ENCODE measurements around the gene DDX41.
"Not testable (repeated sequence)": the region's sequence is repeated elsewhere in the genome, so short reads cannot be mapped to it uniquely, and the experiment has no call there.

DDX41 gene

DNA sequence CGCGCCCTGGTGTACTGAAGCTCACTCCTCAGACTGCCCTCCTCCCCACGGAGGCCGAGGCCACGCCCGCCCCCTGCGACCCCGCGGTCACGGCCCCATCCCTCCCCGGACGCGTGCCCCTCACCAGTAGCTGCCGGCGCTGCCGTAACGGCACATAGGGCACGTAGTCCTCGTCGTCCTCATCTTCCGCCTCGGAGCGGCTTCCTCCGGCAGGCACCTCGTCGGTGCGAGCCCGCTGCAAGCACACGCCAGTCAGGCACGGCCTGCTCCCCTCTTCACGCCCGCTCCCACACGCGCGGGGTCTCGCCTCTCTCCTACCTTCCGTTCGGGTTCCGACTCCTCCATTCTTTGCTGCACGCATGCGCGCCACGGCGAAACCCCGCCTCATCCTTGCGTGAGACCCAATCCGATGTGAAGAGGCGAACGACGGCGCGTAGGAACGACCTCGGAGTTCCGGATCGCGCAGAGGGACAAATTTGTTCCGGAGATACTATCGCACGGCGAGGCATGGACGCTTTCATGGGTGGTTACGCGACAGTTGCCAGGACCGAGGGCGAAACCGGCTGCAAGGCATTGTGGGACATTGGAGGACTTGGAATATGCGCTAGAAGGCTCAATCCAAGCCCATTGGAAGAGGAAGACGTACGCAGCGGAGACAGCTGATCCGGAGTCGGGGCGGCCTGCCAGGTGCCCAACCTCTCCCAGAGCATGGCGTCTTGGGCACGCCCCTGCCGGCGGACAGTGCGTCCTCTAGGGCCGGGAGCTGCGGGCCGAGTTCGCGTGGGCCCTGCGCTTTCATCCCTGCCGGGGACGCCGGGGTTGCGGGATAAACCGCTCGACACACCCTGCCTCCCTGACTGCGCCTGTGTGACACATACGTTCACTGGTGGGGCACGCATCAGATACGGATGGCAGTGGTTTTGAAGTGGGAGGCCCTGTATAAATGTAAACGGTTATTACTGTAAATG, at the start of gene DDX41:
TSS of gene DDX41 (minus strand) at position 361 of the 968 bp plus-strand sequence. CDS start at position 345, 16 bp downstream.
- TF ChIP-seq, protein P1, sequence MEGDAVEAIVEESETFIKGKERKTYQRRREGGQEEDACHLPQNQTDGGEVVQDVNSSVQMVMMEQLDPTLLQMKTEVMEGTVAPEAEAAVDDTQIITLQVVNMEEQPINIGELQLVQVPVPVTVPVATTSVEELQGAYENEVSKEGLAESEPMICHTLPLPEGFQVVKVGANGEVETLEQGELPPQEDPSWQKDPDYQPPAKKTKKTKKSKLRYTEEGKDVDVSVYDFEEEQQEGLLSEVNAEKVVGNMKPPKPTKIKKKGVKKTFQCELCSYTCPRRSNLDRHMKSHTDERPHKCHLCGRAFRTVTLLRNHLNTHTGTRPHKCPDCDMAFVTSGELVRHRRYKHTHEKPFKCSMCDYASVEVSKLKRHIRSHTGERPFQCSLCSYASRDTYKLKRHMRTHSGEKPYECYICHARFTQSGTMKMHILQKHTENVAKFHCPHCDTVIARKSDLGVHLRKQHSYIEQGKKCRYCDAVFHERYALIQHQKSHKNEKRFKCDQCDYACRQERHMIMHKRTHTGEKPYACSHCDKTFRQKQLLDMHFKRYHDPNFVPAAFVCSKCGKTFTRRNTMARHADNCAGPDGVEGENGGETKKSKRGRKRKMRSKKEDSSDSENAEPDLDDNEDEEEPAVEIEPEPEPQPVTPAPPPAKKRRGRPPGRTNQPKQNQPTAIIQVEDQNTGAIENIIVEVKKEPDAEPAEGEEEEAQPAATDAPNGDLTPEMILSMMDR (IDR thresholded peaks at IDR 0.05; ENCODE audit: extremely low read depth, missing control alignments) = no peak
- DNase-seq (ENCODE audit: low spot score) = peak; percentile 99

DNA sequence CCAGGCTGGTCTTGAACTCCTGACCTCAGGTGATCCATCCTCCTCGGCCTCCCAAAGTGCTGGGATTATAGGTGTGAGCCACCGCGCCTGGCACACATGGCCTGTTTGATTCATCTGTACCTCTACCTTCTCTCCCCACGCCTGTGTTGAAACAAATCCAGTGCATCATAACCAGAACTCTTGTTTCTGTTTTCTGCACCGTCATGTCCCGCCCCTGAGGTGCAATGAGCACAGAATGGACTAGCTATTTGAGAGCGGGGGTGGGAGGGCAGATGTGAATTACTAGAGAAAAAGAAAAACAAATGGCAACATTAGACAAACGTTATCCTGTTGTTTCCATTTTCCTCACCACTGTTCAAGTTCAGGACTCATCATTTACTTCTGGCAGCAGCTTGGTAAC, 48.3 kb upstream of the DDX41 start:
- TF ChIP-seq, protein P1 (IDR thresholded peaks at IDR 0.05; ENCODE audit: extremely low read depth, missing control alignments) = no peak

DNA sequence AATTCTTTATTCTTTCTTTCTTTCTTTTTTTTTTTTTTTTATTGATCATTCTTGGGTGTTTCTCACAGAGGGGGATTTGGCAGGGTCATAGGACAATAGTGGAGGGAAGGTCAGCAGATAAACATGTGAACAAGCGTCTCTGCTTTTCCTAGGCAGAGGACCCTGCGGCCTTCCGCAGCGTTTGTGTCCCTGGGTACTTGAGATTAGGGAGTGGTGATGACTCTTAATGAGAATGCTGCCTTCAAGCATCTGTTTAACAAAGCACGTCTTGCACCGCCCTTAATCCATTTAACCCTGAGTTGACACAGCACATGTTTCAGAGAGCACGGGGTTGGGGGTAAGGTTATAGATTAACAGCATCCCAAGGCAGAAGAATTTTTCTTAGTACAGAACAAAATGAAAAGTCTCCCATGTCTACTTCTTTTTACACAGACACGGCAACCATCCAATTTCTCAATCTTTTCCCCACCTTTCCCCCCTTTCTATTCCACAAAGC, 42.7 kb upstream of the DDX41 start:
- not testable (repeated sequence) for DNase-seq (ENCODE audit: low spot score)

More for the DNA sequence above, 48.3 kb upstream of the DDX41 start:
- no peak for DNase-seq (ENCODE audit: low spot score)

DNA sequence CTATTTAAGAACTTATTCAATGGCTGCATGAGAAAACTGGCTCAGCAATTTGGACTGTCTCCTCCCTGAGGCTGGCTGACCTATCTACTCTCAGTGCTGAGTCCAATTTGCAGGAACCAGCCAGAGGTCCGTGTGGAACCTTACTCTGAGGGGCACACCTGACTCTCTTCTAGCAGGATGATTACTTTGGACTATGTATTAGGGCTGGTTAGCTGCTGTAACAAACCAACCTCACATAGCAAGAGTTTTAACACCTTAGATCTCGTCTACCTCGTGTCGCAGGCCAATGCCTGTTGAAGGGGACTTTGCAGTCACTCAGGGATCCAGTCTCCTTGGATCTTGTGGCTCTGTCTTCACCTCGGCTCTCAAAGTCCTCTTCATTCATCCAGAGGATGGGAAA, 41.0 kb upstream of the DDX41 start:
- no peak for DNase-seq (ENCODE audit: low spot score)
- TF ChIP-seq, protein P1 (IDR thresholded peaks at IDR 0.05; ENCODE audit: extremely low read depth, missing control alignments) = no peak

DNA sequence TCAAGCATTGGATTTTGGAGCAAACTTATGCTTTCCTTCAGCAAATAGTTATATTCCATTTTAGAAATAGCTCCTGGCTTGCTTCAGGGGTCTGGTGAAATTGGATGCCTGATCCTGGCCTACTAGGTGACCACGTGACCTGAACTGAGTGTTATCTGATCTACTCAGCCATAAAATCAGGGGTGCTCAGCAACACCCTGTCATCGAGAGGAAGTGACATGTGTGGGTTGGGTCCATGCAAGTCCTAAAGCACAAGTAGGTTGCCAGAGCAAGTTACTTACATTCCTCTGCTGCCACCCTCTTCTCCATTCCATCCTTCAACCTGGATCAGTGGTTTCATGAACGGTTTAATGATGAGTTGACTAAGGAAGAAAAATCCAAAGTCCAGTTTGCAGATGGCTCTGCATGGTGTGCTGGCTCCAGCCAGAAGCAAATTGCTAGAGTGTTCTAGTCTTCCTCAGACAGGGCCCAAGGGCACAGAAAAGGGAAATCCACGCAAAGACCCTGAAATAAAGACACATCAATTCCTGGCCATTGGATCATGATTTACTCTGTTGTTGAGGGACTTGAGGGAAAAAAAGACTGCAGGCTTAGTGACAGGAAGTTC, 40.4 kb upstream of the DDX41 start:
- DNase-seq (ENCODE audit: low spot score) = no peak
- TF ChIP-seq, protein P1 (IDR thresholded peaks at IDR 0.05; ENCODE audit: extremely low read depth, missing control alignments) = no peak

DNA sequence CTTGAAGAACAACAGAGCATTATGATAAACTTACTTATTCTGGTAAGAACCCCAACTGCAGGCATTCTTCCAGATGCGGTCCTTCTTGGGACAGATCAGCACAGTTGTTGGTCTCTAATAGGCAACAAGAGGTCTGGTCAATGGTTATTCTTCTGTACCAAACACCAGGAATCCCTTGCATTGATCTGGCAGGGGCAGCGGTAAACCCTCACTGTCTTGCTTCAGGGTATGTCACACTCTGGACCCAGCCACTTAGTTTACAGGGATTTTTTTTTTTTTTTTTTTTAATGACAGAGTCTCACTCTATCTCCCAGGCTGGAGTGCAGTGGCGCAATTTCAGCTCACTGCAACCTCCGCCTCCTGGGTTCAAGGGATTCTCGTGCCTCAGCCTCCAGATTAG, 38.9 kb upstream of the DDX41 start:
- no peak for DNase-seq (ENCODE audit: low spot score)
- TF ChIP-seq, protein P1 (IDR thresholded peaks at IDR 0.05; ENCODE audit: extremely low read depth, missing control alignments) = no peak

DNA sequence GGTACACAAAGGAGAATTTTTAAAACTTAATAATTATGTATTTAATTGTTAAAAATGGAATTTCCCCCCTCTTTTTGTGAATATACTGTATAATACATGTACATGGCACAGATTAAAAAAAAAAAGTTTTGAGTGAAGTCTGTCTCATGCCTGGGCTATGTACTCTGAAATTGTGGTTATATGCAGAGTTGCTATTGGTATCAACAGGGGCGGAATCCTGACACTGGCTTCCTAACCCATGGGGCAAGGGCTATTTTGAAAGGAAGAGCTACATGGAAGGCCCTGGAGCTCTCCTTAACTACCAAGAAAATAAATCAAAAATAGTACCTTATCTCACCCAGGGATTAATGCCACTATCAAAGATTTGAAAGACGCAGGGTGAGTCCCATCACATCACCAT, 38.5 kb upstream of the DDX41 start:
- no peak for DNase-seq (ENCODE audit: low spot score)
- TF ChIP-seq, protein P1 (IDR thresholded peaks at IDR 0.05; ENCODE audit: extremely low read depth, missing control alignments) = no peak
